Uterus (tissue), 2 donors: ENCODE results near the gene ETS1.

ENCODE experiments used
- CTCF ChIP-seq, 4 experiments: fragments of 200-600 bp in 2 of 4; fragments of 450-650 bp in 2 of 4; sonication (generic) in 2 of 4; IDR thresholded peaks; one replicate each; pipeline ENCODE4 v1.5.1; 2016 to 2019; ENCODE audit warnings: antibody characterized with exemption in 4 of 4, mild to moderate bottlenecking in 2 of 4, moderate library complexity in 1 of 4
- POLR2A ChIP-seq, 2 donors: fragments of 450-650 bp; IDR thresholded peaks; one replicate each; pipeline ENCODE4 v1.6.1; 2016; ENCODE audit warnings: antibody characterized with exemption in 2 of 2, mild to moderate bottlenecking in 1 of 2, moderate library complexity in 1 of 2

DNA sequence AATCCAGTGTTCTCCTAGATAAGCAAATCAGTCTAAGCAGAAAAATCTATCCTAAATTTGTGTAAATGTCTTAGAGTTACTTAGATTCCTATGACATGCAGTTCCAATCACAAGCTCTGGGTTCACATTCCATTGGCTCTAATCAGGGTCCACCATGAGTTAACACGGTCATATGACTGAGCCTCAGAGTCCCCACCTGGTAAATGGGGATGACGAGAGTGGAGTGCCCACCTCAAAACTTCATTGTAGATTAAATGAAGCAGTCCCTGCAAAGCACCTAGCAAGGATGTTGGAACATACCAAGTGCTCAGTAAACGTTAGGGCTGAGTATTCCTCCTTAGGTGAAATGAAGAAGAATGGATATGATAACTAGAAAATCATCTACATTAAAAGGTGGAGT is 3.1 kb downstream of the ETS1 start:
- TF ChIP-seq POLR2A (IDR thresholded peaks at IDR 0.05) (no peak), CTCF (IDR thresholded peaks at IDR 0.05) (no peak)
